Neural cell (in vitro differentiated cells): ENCODE measurements around the gene BBS1.

Source experiments
- CTCF ChIP-seq: fragments of 450-650 bp; IDR thresholded peaks from 2 replicates; pipeline ENCODE4 v1.5.1; 2014; ENCODE audit warnings: antibody characterized with exemption, mild to moderate bottlenecking, moderate library complexity; ENCODE audit not compliant: poor library complexity, severe bottlenecking
- EP300 ChIP-seq: fragments of 450-650 bp; conservative IDR thresholded peaks from 2 replicates; pipeline ENCODE4 v1.6.1; 2014; ENCODE audit warnings: antibody characterized with exemption, mild to moderate bottlenecking, moderate library complexity; ENCODE audit not compliant: poor library complexity, severe bottlenecking
- EZH2 ChIP-seq: fragments of 200-600, 300-800 bp; shearing (Covaris generic), sonication (generic); IDR thresholded peaks from 2 replicates; pipeline ENCODE4 v1.6.1; 2014; ENCODE audit warnings: antibody characterized with exemption, low read length, borderline replicate concordance, mild to moderate bottlenecking; ENCODE audit not compliant: insufficient read depth, poor library complexity, severe bottlenecking
- POLR2AphosphoS5 ChIP-seq: IDR thresholded peaks from 2 replicates; pipeline ENCODE4 v1.6.1; 2012
- REST ChIP-seq: IDR thresholded peaks from 2 replicates; pipeline ENCODE4 v1.6.1; 2012; ENCODE audit warnings: borderline replicate concordance
- SMC3 ChIP-seq: fragments of 450-650 bp; conservative IDR thresholded peaks from 2 replicates; pipeline ENCODE4 v1.6.1; 2014; ENCODE audit warnings: antibody characterized with exemption, mild to moderate bottlenecking, moderate library complexity; ENCODE audit not compliant: poor library complexity

- TF ChIP-seq CTCF (no peak), REST (no peak), POLR2AphosphoS5 (no peak), EZH2 (no peak), SMC3 (no peak), EP300 (no peak)
Measured at GRCh38 chr11:66546966-66547661, 36.7 kb downstream of the BBS1 start.
